Measurements from ENCODE around the gene MAN2A2.

DNA sequence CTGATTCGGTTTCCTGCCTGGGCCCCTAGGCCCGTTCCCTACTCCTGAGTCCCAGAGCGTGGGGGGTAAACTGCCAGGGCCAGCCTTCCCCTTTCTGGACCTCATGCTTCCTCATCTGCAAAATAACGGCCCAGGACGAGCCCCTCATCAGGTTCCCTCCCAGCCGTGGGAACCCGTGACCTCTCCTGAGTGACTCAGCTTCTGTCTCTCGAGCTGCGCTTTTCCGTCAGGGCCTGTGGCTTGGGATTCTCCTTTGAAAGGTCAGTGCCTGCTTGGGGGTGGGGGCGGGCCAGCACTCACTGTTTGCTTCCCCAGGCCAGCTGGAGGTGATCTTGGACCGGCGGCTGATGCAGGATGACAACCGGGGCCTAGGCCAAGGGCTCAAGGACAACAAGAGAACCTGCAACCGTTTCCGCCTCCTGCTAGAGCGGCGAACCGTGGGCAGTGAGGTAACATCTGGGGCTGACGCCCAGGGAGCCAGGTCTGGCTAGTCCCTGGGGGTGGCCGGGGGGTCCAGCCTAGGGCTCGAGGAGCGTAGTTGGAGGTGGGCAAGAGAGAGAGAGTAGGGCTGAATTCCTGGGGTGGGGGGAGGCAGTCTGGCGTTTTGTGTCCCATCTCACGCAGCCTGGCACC, 12.8 kb downstream of the MAN2A2 start:
- TF ChIP-seq POLR2A (IDR thresholded peaks at IDR 0.05; ENCODE audit: low read depth, low read length) (no peak), POLR2AphosphoS5 (IDR thresholded peaks at IDR 0.05; ENCODE audit: insufficient read depth, low read depth, low read length) (no peak), EZH2 (IDR thresholded peaks at IDR 0.05; ENCODE audit: borderline replicate concordance, low read depth, low read length, severe bottlenecking) (no peak)
- TF ChIP-seq, protein P1, sequence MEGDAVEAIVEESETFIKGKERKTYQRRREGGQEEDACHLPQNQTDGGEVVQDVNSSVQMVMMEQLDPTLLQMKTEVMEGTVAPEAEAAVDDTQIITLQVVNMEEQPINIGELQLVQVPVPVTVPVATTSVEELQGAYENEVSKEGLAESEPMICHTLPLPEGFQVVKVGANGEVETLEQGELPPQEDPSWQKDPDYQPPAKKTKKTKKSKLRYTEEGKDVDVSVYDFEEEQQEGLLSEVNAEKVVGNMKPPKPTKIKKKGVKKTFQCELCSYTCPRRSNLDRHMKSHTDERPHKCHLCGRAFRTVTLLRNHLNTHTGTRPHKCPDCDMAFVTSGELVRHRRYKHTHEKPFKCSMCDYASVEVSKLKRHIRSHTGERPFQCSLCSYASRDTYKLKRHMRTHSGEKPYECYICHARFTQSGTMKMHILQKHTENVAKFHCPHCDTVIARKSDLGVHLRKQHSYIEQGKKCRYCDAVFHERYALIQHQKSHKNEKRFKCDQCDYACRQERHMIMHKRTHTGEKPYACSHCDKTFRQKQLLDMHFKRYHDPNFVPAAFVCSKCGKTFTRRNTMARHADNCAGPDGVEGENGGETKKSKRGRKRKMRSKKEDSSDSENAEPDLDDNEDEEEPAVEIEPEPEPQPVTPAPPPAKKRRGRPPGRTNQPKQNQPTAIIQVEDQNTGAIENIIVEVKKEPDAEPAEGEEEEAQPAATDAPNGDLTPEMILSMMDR (IDR thresholded peaks at IDR 0.05; ENCODE audit: extremely low read depth in 1 of 2, insufficient read depth in 1 of 2, low read depth in 1 of 2, low read length in 2 of 2): no peak
- TF ChIP-seq, protein P2, sequence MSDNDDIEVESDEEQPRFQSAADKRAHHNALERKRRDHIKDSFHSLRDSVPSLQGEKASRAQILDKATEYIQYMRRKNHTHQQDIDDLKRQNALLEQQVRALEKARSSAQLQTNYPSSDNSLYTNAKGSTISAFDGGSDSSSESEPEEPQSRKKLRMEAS (IDR thresholded peaks at IDR 0.05; ENCODE audit: insufficient read depth, insufficient read length): no peak
